Hepatocyte (in vitro differentiated cells): ENCODE measurements around the gene ITFG1. TPM values are rescaled to one million over a fixed set of nuclear protein-coding genes. Genes with fewer than 3 reads are reported as not detected.

Source experiments
- DNase-seq: peaks from one replicate; pipeline ENCODE4 v3.0.0-alpha.2; 2016; ENCODE audit warnings: low spot score
- H2AFZ ChIP-seq: fragments of 200-600 bp; sonication (generic); 2 replicates; pipeline ENCODE4 v1.6.0; 2016; ENCODE audit warnings: antibody characterized with exemption, mild to moderate bottlenecking
- H3K27ac ChIP-seq: fragments of 200-600 bp; sonication (generic); 2 replicates; pipeline ENCODE4 v1.5.1; 2016; ENCODE audit warnings: mild to moderate bottlenecking
- H3K27me3 ChIP-seq: fragments of 200-600 bp; sonication (generic); 2 replicates; pipeline ENCODE4 v1.6.1; 2016
- H3K36me3 ChIP-seq: fragments of 200-600 bp; sonication (generic); replicated peaks from 2 replicates; pipeline ENCODE4 v1.5.1; 2016; ENCODE audit warnings: low read depth; ENCODE audit not compliant: insufficient read depth
- H3K4me1 ChIP-seq: fragments of 200-600 bp; sonication (generic); 2 replicates; pipeline ENCODE4 v1.5.1; 2016; ENCODE audit warnings: mild to moderate bottlenecking, moderate library complexity; ENCODE audit not compliant: insufficient read depth
- H3K4me2 ChIP-seq: fragments of 200-600 bp; sonication (generic); 2 replicates; pipeline ENCODE4 v1.6.0; 2016
- H3K4me3 ChIP-seq: fragments of 200-600 bp; sonication (generic); 2 replicates; pipeline ENCODE4 v1.5.1; 2016; ENCODE audit warnings: mild to moderate bottlenecking
- H3K79me2 ChIP-seq: fragments of 200-600 bp; sonication (generic); 2 replicates; pipeline ENCODE4 v1.6.0; 2017; ENCODE audit warnings: mild to moderate bottlenecking
- H3K9me2 ChIP-seq: fragments of 200-600 bp; sonication (generic); replicated peaks from 2 replicates; pipeline ENCODE4 v1.6.0; 2017; ENCODE audit warnings: mild to moderate bottlenecking; ENCODE audit not compliant: insufficient read depth
- H3K9me3 ChIP-seq: fragments of 200-600 bp; sonication (generic); 2 replicates; pipeline ENCODE4 v1.5.1; 2016; ENCODE audit warnings: low read depth, mild to moderate bottlenecking
- H4K20me1 ChIP-seq: fragments of 200-600 bp; sonication (generic); 2 replicates; pipeline ENCODE4 v1.6.0; 2016; ENCODE audit warnings: mild to moderate bottlenecking; ENCODE audit not compliant: insufficient read depth, poor library complexity, severe bottlenecking
- CTCF ChIP-seq: fragments of 200-600 bp; sonication (generic); IDR thresholded peaks from 2 replicates; pipeline ENCODE4 v1.5.1; 2016; ENCODE audit warnings: antibody characterized with exemption, mild to moderate bottlenecking; ENCODE audit not compliant: poor library complexity
- EZH2 ChIP-seq: fragments of 200-600 bp; sonication (generic); IDR thresholded peaks from 2 replicates; pipeline ENCODE4 v1.6.1; 2016; ENCODE audit warnings: antibody characterized with exemption, mild to moderate bottlenecking, borderline replicate concordance
- EZH2phosphoT487 ChIP-seq: fragments of 200-600 bp; sonication (generic); IDR thresholded peaks from one replicate; pipeline ENCODE4 v1.6.1; 2018; ENCODE audit warnings: antibody characterized with exemption, mild to moderate bottlenecking, low read depth, moderate library complexity; ENCODE audit not compliant: unreplicated experiment, severe bottlenecking
- WGBS: methylation state at CpG from one replicate; pipeline ENCODE4 v1.1.6; 2016; ENCODE audit warnings: low lambda C conversion rate; ENCODE audit errors: missing lambda C conversion rate; 5-methylcytosine and 5-hydroxymethylcytosine counted together
- polyA plus RNA-seq: library from polyadenylated mRNA; unstranded; fragments of >200 nt; fragmentation: Nextera tagmentation; extraction: Ambion mirVana; gene quantifications from 2 replicates; pipeline ENCODE4 v1.2.1, GENCODE V29; 2016
- total RNA-seq: library from RNA; depleted of rRNA; stranded (reverse); fragments of >200 nt; gene quantifications from 2 replicates; pipeline ENCODE4 v1.2.3, GENCODE V29; 2014

ITFG1 gene
- total and polyA plus RNA-seq, 2 experiments from 2014 or later, result 87.8 to 91.4 TPM

GRCh38 chr16:47382362-47382761 is 78.5 kb downstream of the ITFG1 start:
- no peak overlapping the region for H3K27ac ChIP-seq
- H4K20me1 ChIP-seq, result no peaks in the 10 kb centered on the region
- no peaks in the 10 kb centered on the region for H3K9me2 ChIP-seq
- H3K4me1 ChIP-seq, result no peaks in the 10 kb centered on the region
- H3K36me3 ChIP-seq, result no peaks in the 10 kb centered on the region
- TF ChIP-seq EZH2, result no peak
- H3K27me3 ChIP-seq, result no peaks in the 10 kb centered on the region
- no peaks in the 10 kb centered on the region for H3K79me2 ChIP-seq
- no peaks in the 10 kb centered on the region for H3K9me3 ChIP-seq
- no peak overlapping the region for H3K4me3 ChIP-seq
- H3K4me2 ChIP-seq, result no peak overlapping the region
- H2AFZ ChIP-seq, result no peak overlapping the region
- DNase-seq, result no peak
- WGBS, result 77% methylated on average over 5 of the region's 5 CpGs

- 60% methylated on average over 3 of the region's 3 CpGs for WGBS
- DNase-seq, result no peak
- Histone ChIP-seq H2AFZ (no peak overlapping the region), H3K4me1 (no peaks in the 10 kb centered on the region), H3K4me3 (no peak overlapping the region), H3K9me2 (no peaks in the 10 kb centered on the region), H4K20me1 (no peaks in the 10 kb centered on the region), H3K79me2 (no peaks in the 10 kb centered on the region), H3K36me3 (no peaks in the 10 kb centered on the region), H3K27ac (no peak overlapping the region), H3K4me2 (no peak overlapping the region), H3K9me3 (no peaks in the 10 kb centered on the region), H3K27me3 (no peaks in the 10 kb centered on the region)
- no peak for TF ChIP-seq EZH2
- TF ChIP-seq EZH2phosphoT487, result no peak
- TF ChIP-seq CTCF, result no peak
Measured at GRCh38 chr16:47377154-47377553, 83.7 kb downstream of the ITFG1 start.

GRCh38 chr16:47375423-47375822 is 85.4 kb downstream of the ITFG1 start:
- H3K9me3 ChIP-seq, result no peaks in the 10 kb centered on the region
- no peak overlapping the region for H2AFZ ChIP-seq
- no peaks in the 10 kb centered on the region for H4K20me1 ChIP-seq
- H3K79me2 ChIP-seq, result no peaks in the 10 kb centered on the region
- TF ChIP-seq EZH2phosphoT487, result no peak
- TF ChIP-seq EZH2, result no peak
- no peaks in the 10 kb centered on the region for H3K27me3 ChIP-seq
- H3K4me2 ChIP-seq, result no peak overlapping the region
- WGBS, result 86% methylated on average over 1 of the region's 1 CpG
- no peak for DNase-seq
- no peak overlapping the region for H3K27ac ChIP-seq
- no peaks in the 10 kb centered on the region for H3K4me1 ChIP-seq
- H3K4me3 ChIP-seq, result no peak overlapping the region
- no peaks in the 10 kb centered on the region for H3K36me3 ChIP-seq
- no peaks in the 10 kb centered on the region for H3K9me2 ChIP-seq

GRCh38 chr16:47374629-47375028 is 86.2 kb downstream of the ITFG1 start:
- TF ChIP-seq EZH2phosphoT487 (no peak), EZH2 (no peak), CTCF (no peak)
- H3K4me3 ChIP-seq, result no peak overlapping the region
- H3K4me1 ChIP-seq, result no peaks in the 10 kb centered on the region
- DNase-seq, result no peak
- no peaks in the 10 kb centered on the region for H3K9me3 ChIP-seq
- no peaks in the 10 kb centered on the region for H3K9me2 ChIP-seq
- no peaks in the 10 kb centered on the region for H4K20me1 ChIP-seq
- H3K36me3 ChIP-seq, result no peaks in the 10 kb centered on the region
- H3K4me2 ChIP-seq, result no peak overlapping the region
- no peaks in the 10 kb centered on the region for H3K27me3 ChIP-seq
- no peak overlapping the region for H3K27ac ChIP-seq
- no peaks in the 10 kb centered on the region for H3K79me2 ChIP-seq
- H2AFZ ChIP-seq, result no peak overlapping the region
- 91% methylated on average over 3 of the region's 3 CpGs for WGBS
